Measurements from ENCODE around the gene DLG2.

DNA sequence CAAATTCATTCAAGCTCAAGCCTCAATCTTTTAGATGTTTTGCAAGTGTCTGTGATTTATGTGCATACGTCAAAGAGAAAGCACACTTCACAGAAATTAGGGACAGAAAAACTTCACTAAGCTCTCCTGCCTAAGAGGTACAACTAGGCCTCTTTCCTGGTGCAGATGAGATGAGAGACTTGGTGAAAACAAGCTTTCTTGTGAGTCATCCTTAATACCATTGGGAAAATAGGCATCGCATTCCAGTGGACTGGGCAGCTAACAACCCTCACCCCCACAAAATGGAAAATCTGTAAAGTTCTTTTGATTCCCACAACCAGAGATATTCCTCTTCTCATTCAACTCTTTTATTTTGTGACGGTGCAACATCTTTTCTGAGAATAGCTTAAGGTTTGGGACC lies 1230.6 kb downstream of the DLG2 start:
- TF ChIP-seq, protein P1, sequence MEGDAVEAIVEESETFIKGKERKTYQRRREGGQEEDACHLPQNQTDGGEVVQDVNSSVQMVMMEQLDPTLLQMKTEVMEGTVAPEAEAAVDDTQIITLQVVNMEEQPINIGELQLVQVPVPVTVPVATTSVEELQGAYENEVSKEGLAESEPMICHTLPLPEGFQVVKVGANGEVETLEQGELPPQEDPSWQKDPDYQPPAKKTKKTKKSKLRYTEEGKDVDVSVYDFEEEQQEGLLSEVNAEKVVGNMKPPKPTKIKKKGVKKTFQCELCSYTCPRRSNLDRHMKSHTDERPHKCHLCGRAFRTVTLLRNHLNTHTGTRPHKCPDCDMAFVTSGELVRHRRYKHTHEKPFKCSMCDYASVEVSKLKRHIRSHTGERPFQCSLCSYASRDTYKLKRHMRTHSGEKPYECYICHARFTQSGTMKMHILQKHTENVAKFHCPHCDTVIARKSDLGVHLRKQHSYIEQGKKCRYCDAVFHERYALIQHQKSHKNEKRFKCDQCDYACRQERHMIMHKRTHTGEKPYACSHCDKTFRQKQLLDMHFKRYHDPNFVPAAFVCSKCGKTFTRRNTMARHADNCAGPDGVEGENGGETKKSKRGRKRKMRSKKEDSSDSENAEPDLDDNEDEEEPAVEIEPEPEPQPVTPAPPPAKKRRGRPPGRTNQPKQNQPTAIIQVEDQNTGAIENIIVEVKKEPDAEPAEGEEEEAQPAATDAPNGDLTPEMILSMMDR (IDR thresholded peaks at IDR 0.05), result no peak
- TF ChIP-seq EP300 (IDR thresholded peaks at IDR 0.05) (no peak), POLR2A (IDR thresholded peaks at IDR 0.05) (no peak)
